Measurements from ENCODE around the gene GPD1. TPM values are rescaled to one million over a fixed set of nuclear protein-coding genes. Genes with fewer than 3 reads are reported as not detected.

GPD1 gene
- total RNA-seq, 1 experiment from 2014 or later = 1.5 TPM

DNA sequence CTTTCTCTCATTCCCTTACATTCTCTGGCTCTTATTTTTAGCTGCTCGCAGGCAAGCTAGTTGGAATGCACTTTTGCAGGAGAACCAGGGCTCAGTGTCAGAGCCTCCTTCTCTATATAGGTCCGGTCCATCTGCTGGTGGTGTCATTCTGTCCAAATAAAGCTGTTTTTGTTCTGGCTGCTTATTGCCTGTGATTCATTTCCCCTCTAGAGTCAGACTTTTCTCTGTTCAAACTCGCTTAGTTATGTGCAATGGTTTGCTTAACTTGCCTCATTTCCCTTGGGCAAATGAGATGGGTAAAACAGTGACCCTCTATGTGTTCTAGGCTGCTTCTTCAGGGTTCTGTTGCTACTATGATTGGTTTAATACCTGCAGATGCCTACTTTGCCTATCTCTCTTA, 15.8 kb upstream of the GPD1 start:
- H3K27me3 Mint-ChIP-seq (ENCODE audit: insufficient read depth, unreplicated experiment) = no peaks in the 10 kb centered on the region
- Histone ChIP-seq H3K4me1 (peaks cover 20% of the 10 kb centered on the region), H3K9me3 (no peaks in the 10 kb centered on the region), H3K4me3 (ENCODE audit: low read depth, low read length) (no peak overlapping the region), H3K36me3 (ENCODE audit: control insufficient read depth, insufficient read depth, low read length) (peaks cover 17% of the 10 kb centered on the region), H3K27me3 (replicated peaks; ENCODE audit: control insufficient read depth, insufficient read depth, low read length) (no peaks in the 10 kb centered on the region)
- ChIA-PET CTCF (interaction anchor here (0.6 to 2.1 kb wide), 5 partner anchors 13 to 59 kb away, joined by 3 to 13 read pairs (median 3); partner anchors contain the start of gene COX14), POLR2A (interaction anchor here (1.3 kb wide), 1 partner anchor 22 kb away, joined by 3 read pairs; no protein-coding TSS in a partner anchor)
- BruUV-seq (replicated peaks) = no TSS peak
- H3K4me1 Mint-ChIP-seq (ENCODE audit: low read depth, unreplicated experiment) = peaks cover 20% of the 10 kb centered on the region
- H3K36me3 Mint-ChIP-seq (ENCODE audit: insufficient read depth, unreplicated experiment) = peaks cover 73% of the 10 kb centered on the region
- H3K27ac Mint-ChIP-seq (ENCODE audit: unreplicated experiment) = no peak overlapping the region
- intact Hi-C loops (cut with micrococcal nuclease; ENCODE audit: unreplicated experiment) = loop anchor here (1.0 kb wide), 1 partner anchor 87 kb away; no protein-coding TSS in a partner anchor
- no peak for DNase-seq
- H3K4me3 Mint-ChIP-seq (ENCODE audit: unreplicated experiment) = no peak overlapping the region
- no peaks in the 10 kb centered on the region for H3K9me3 Mint-ChIP-seq (ENCODE audit: unreplicated experiment)
- no peak for TF ChIP-seq CTCF (IDR thresholded peaks at IDR 0.05; ENCODE audit: insufficient read depth in 1 of 2, low read depth in 1 of 2, low read length in 1 of 2, severe bottlenecking in 1 of 2, unreplicated experiment in 1 of 2)

- Histone ChIP-seq H3K27me3 (replicated peaks; ENCODE audit: control insufficient read depth, insufficient read depth, low read length) (no peaks in the 10 kb centered on the region), H3K9me3 (no peaks in the 10 kb centered on the region), H3K4me1 (peaks cover 13% of the 10 kb centered on the region), H3K4me3 (ENCODE audit: low read depth, low read length) (no peak overlapping the region), H3K36me3 (ENCODE audit: control insufficient read depth, insufficient read depth, low read length) (peaks cover 18% of the 10 kb centered on the region)
- H3K9me3 Mint-ChIP-seq (ENCODE audit: unreplicated experiment) = no peaks in the 10 kb centered on the region
- no peaks in the 10 kb centered on the region for H3K27me3 Mint-ChIP-seq (ENCODE audit: insufficient read depth, unreplicated experiment)
- peaks cover 12% of the 10 kb centered on the region for H3K4me1 Mint-ChIP-seq (ENCODE audit: low read depth, unreplicated experiment)
- POLR2A ChIA-PET = interaction anchor here (1.0 to 1.3 kb wide), 2 partner anchors 21 to 23 kb away, joined by 3 read pairs; partner anchors contain the start of gene COX14
- intact Hi-C loops (cut with micrococcal nuclease; ENCODE audit: unreplicated experiment) = loop anchor here (1.0 kb wide), 1 partner anchor 87 kb away; no protein-coding TSS in a partner anchor
- DNase-seq = peak; percentile 77 to 82
- H3K36me3 Mint-ChIP-seq (ENCODE audit: insufficient read depth, unreplicated experiment) = peaks cover 80% of the 10 kb centered on the region
- peak; percentile 81 to 87 for TF ChIP-seq CTCF (IDR thresholded peaks at IDR 0.05; ENCODE audit: insufficient read depth in 1 of 2, low read depth in 1 of 2, low read length in 1 of 2, severe bottlenecking in 1 of 2, unreplicated experiment in 1 of 2)
- H3K4me3 Mint-ChIP-seq (ENCODE audit: unreplicated experiment) = no peak overlapping the region
- BruUV-seq (replicated peaks) = no TSS peak
- H3K27ac Mint-ChIP-seq (ENCODE audit: unreplicated experiment) = no peak overlapping the region
- CTCF ChIA-PET = interaction anchor here (0.7 to 2.1 kb wide), 5 partner anchors 13 to 23 kb away, joined by 3 to 13 read pairs (median 3); partner anchors contain the start of gene COX14
Measured at GRCh38 chr12:50088577-50089335, 15.1 kb upstream of the GPD1 start.

GRCh38 chr12:50089730-50090129, 14.1 kb upstream of the GPD1 start:
- peaks cover 4% of the 10 kb centered on the region; the same call in 1 of the 2 replicates for H3K4me1 ChIP-seq
- H3K36me3 ChIP-seq (ENCODE audit: control insufficient read depth, insufficient read depth, low read length) = peaks cover 20% of the 10 kb centered on the region
- no peak overlapping the region for H3K4me3 Mint-ChIP-seq (ENCODE audit: unreplicated experiment)
- POLR2A ChIA-PET = interaction anchor here (1.0 kb wide), 1 partner anchor 22 kb away, joined by 3 read pairs; the partner anchor contains the start of gene COX14
- H3K27me3 ChIP-seq (replicated peaks; ENCODE audit: control insufficient read depth, insufficient read depth, low read length) = no peaks in the 10 kb centered on the region
- no peak for TF ChIP-seq CTCF (IDR thresholded peaks at IDR 0.05; ENCODE audit: insufficient read depth in 1 of 2, low read depth in 1 of 2, low read length in 1 of 2, severe bottlenecking in 1 of 2, unreplicated experiment in 1 of 2)
- H3K36me3 Mint-ChIP-seq (ENCODE audit: insufficient read depth, unreplicated experiment) = peaks cover 89% of the 10 kb centered on the region
- no peaks in the 10 kb centered on the region for H3K9me3 ChIP-seq
- H3K4me1 Mint-ChIP-seq (ENCODE audit: low read depth, unreplicated experiment) = peaks cover 11% of the 10 kb centered on the region
- intact Hi-C loops (cut with micrococcal nuclease; ENCODE audit: unreplicated experiment) = no loop called here
- no peaks in the 10 kb centered on the region for H3K9me3 Mint-ChIP-seq (ENCODE audit: unreplicated experiment)
- DNase-seq = no peak
- CTCF ChIA-PET = interaction anchor here (0.6 to 1.5 kb wide), 3 partner anchors 13 to 1149 kb away, joined by 3 to 5 read pairs (median 3); partner anchors contain the start of genes COX14 and DAZAP2
- no peaks in the 10 kb centered on the region for H3K27me3 Mint-ChIP-seq (ENCODE audit: insufficient read depth, unreplicated experiment)
- no peak overlapping the region for H3K27ac Mint-ChIP-seq (ENCODE audit: unreplicated experiment)
- no peak overlapping the region for H3K4me3 ChIP-seq (ENCODE audit: low read depth, low read length)
- no TSS peak for BruUV-seq (replicated peaks)

All from Caco-2 (cell line).